Measurements from ENCODE around the gene OR1A2.
"Not testable (repeated sequence)": the region's sequence is repeated elsewhere in the genome, so short reads cannot be mapped to it uniquely, and the experiment has no call there.

DNA sequence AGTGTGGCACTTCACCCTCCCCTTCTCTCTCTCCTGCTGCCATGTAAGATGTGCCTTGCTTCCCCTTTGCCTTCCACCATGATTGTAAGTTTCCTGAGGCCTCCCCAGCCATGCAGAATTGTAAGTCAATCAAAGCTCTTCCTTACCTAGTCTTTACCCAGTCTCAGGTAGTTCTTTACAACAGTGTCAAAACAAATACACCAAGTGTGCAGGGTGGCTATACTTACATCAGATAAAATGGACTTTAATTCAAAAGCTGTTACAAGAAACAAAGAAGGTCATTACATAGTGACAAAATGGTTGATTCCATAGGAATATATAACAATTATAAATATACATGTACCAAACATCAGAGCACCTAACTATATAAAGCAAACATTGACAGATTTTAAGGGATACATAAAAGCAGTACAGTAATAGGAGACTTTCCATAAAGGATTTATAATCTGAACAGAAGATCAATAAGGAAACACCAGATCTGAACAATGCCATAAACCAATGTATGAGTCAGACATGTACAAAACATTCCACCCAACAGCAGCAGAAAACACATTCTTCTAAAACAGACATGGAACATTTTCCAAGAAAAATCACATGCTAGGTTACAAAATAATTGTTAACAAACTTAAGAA, 27.5 kb downstream of the OR1A2 start:
- TF ChIP-seq CTCF (conservative IDR thresholded peaks at IDR 0.05; ENCODE audit: low read depth, low read length); EZH2 (IDR thresholded peaks at IDR 0.05; ENCODE audit: borderline replicate concordance, low read depth, low read length, poor library complexity, severe bottlenecking): not testable (repeated sequence)

Data from A673 (cell line).